Measurements from ENCODE around the gene PAK6. TPM values are rescaled to one million over a fixed set of nuclear protein-coding genes. Genes with fewer than 3 reads are reported as not detected.

PAK6 gene
- total RNA-seq, 5 donors from 2014 or later (not counting 1 experiment from before 2014, with no cell fraction given): 0.28 to 2.1 (median 1.4) TPM; not detected in 2

GRCh38 chr15:40248006-40248783, 9.3 kb downstream of the PAK6 start:
- Histone ChIP-seq H3K27ac (ENCODE audit: low read length) (no peak overlapping the region), H3K4me3 (ENCODE audit: control insufficient read depth in 1 of 2, extremely low read depth in 1 of 2, low read length in 1 of 2) (no peak overlapping the region), H3K27me3 (replicated peaks in 1 of 2; ENCODE audit: control insufficient read depth in 2 of 2, extremely low read depth in 1 of 2, insufficient read depth in 2 of 2, low read length in 1 of 2) (peaks cover 2 to 32% of the 10 kb centered on the region in 2 experiments), H3K36me3 (ENCODE audit: control insufficient read depth in 2 of 2, extremely low read depth in 1 of 2, insufficient read depth in 1 of 2, low read length in 1 of 2) (no peaks in the 10 kb centered on the region), H3K9me3 (no peaks in the 10 kb centered on the region), H3K4me1 (ENCODE audit: control insufficient read depth in 1 of 2, extremely low read depth in 1 of 2, insufficient read depth in 2 of 2, low read length in 2 of 2) (peaks cover 0 to 9% of the 10 kb centered on the region in 2 experiments)
- no peak overlapping the region for H3K4me3 Mint-ChIP-seq
- no peaks in the 10 kb centered on the region for H3K36me3 Mint-ChIP-seq
- H3K9me3 Mint-ChIP-seq: no peaks in the 10 kb centered on the region
- ATAC-seq (replicated peaks in 1 of 4) (no peak), DNase-seq (no peak)
- peaks cover 9 to 18% of the 10 kb centered on the region in 2 donors for H3K27me3 Mint-ChIP-seq
- 90% methylated on average over 10 of the region's 17 CpGs for WGBS (ENCODE audit: insufficient coverage)
- POLR2A ChIA-PET: no interaction called here
- CTCF ChIA-PET: no interaction called here
- peaks cover 4 to 7% (median 4%) of the 10 kb centered on the region in 3 donors for H3K4me1 Mint-ChIP-seq
- H3K27ac Mint-ChIP-seq: no peak overlapping the region

- H3K9me3 Mint-ChIP-seq: no peaks in the 10 kb centered on the region
- H3K4me1 Mint-ChIP-seq: peaks cover 8 to 14% (median 12%) of the 10 kb centered on the region in 3 donors
- H3K27me3 Mint-ChIP-seq: peaks cover 23 to 32% of the 10 kb centered on the region in 2 donors
- Histone ChIP-seq H3K4me3 (ENCODE audit: control insufficient read depth in 1 of 2, extremely low read depth in 1 of 2, low read length in 1 of 2) (no peak overlapping the region), H3K27me3 (replicated peaks in 1 of 2; ENCODE audit: control insufficient read depth in 2 of 2, extremely low read depth in 1 of 2, insufficient read depth in 2 of 2, low read length in 1 of 2) (peaks cover 4 to 44% of the 10 kb centered on the region in 2 experiments), H3K9me3 (no peaks in the 10 kb centered on the region), H3K27ac (ENCODE audit: low read length) (no peak overlapping the region), H3K4me1 (ENCODE audit: control insufficient read depth in 1 of 2, extremely low read depth in 1 of 2, insufficient read depth in 2 of 2, low read length in 2 of 2) (peaks cover 0 to 15% of the 10 kb centered on the region in 2 experiments), H3K36me3 (ENCODE audit: control insufficient read depth in 2 of 2, extremely low read depth in 1 of 2, insufficient read depth in 1 of 2, low read length in 1 of 2) (no peaks in the 10 kb centered on the region)
- ChIA-PET CTCF (no interaction called here), POLR2A (no interaction called here)
- H3K4me3 Mint-ChIP-seq: no peak overlapping the region
- ATAC-seq (replicated peaks in 1 of 4) (no peak), DNase-seq (no peak)
- WGBS (ENCODE audit: insufficient coverage): 75% methylated on average over 5 of the region's 11 CpGs
- no peaks in the 10 kb centered on the region for H3K36me3 Mint-ChIP-seq
- no peak overlapping the region for H3K27ac Mint-ChIP-seq
Observed at GRCh38 chr15:40249477-40250303, 10.8 kb downstream of the PAK6 start.

GRCh38 chr15:40250304-40250656, 11.4 kb downstream of the PAK6 start:
- Mint-ChIP-seq H3K4me3 (no peak overlapping the region), H3K27ac (no peak overlapping the region), H3K27me3 (peaks cover 23 to 36% of the 10 kb centered on the region in 2 donors), H3K4me1 (peaks cover 8 to 14% (median 12%) of the 10 kb centered on the region in 3 donors), H3K36me3 (no peaks in the 10 kb centered on the region), H3K9me3 (no peaks in the 10 kb centered on the region)
- H3K9me3 ChIP-seq: no peaks in the 10 kb centered on the region
- H3K4me3 ChIP-seq (ENCODE audit: control insufficient read depth in 1 of 2, extremely low read depth in 1 of 2, low read length in 1 of 2): no peak overlapping the region
- ATAC-seq (replicated peaks in 1 of 4) (no peak), DNase-seq (no peak)
- CTCF ChIA-PET: no interaction called here
- H3K27ac ChIP-seq (ENCODE audit: low read length): no peak overlapping the region
- POLR2A ChIA-PET: interaction anchor here in 1 of 2 donors (0.9 kb wide), 1 partner anchor 12 kb away, joined by 3 read pairs; the partner anchor contains the start of gene PAK6
- no peaks in the 10 kb centered on the region for H3K36me3 ChIP-seq (ENCODE audit: control insufficient read depth in 2 of 2, extremely low read depth in 1 of 2, insufficient read depth in 1 of 2, low read length in 1 of 2)
- H3K4me1 ChIP-seq (ENCODE audit: control insufficient read depth in 1 of 2, extremely low read depth in 1 of 2, insufficient read depth in 2 of 2, low read length in 2 of 2): peaks cover 0 to 15% of the 10 kb centered on the region in 2 experiments
- peaks cover 4 to 48% of the 10 kb centered on the region in 2 experiments for H3K27me3 ChIP-seq (replicated peaks in 1 of 2; ENCODE audit: control insufficient read depth in 2 of 2, extremely low read depth in 1 of 2, insufficient read depth in 2 of 2, low read length in 1 of 2)
- 90% methylated on average over 4 of the region's 8 CpGs for WGBS (ENCODE audit: insufficient coverage)

GRCh38 chr15:40250771-40251483, 12.1 kb downstream of the PAK6 start:
- Mint-ChIP-seq H3K27ac (no peak overlapping the region), H3K4me1 (peaks cover 8 to 14% (median 12%) of the 10 kb centered on the region in 3 donors), H3K27me3 (peaks cover 23 to 36% of the 10 kb centered on the region in 2 donors), H3K4me3 (peak overlapping the region; percentile 50 to 60 (median 59)), H3K9me3 (no peaks in the 10 kb centered on the region), H3K36me3 (no peaks in the 10 kb centered on the region)
- H3K4me3 ChIP-seq (ENCODE audit: control insufficient read depth in 1 of 2, extremely low read depth in 1 of 2, low read length in 1 of 2): no peak overlapping the region
- no peak overlapping the region for H3K27ac ChIP-seq (ENCODE audit: low read length)
- ChIA-PET POLR2A (interaction anchor here in 1 of 2 donors (0.9 kb wide), 1 partner anchor 12 kb away, joined by 3 read pairs; the partner anchor contains the start of gene PAK6), CTCF (no interaction called here)
- WGBS (ENCODE audit: insufficient coverage): 96% methylated on average over 8 of the region's 13 CpGs
- peaks cover 0 to 19% of the 10 kb centered on the region in 2 experiments for H3K4me1 ChIP-seq (ENCODE audit: control insufficient read depth in 1 of 2, extremely low read depth in 1 of 2, insufficient read depth in 2 of 2, low read length in 2 of 2)
- peaks cover 4 to 53% of the 10 kb centered on the region in 2 experiments for H3K27me3 ChIP-seq (replicated peaks in 1 of 2; ENCODE audit: control insufficient read depth in 2 of 2, extremely low read depth in 1 of 2, insufficient read depth in 2 of 2, low read length in 1 of 2)
- ATAC-seq (replicated peaks in 1 of 4) (no peak), DNase-seq (no peak)
- H3K36me3 ChIP-seq (ENCODE audit: control insufficient read depth in 2 of 2, extremely low read depth in 1 of 2, insufficient read depth in 1 of 2, low read length in 1 of 2): no peaks in the 10 kb centered on the region
- H3K9me3 ChIP-seq: no peaks in the 10 kb centered on the region

GRCh38 chr15:40251486-40252140, 12.8 kb downstream of the PAK6 start:
- peaks cover 4 to 53% of the 10 kb centered on the region in 2 experiments for H3K27me3 ChIP-seq (replicated peaks in 1 of 2; ENCODE audit: control insufficient read depth in 2 of 2, extremely low read depth in 1 of 2, insufficient read depth in 2 of 2, low read length in 1 of 2)
- CTCF ChIA-PET: no interaction called here
- H3K36me3 ChIP-seq (ENCODE audit: control insufficient read depth in 2 of 2, extremely low read depth in 1 of 2, insufficient read depth in 1 of 2, low read length in 1 of 2): no peaks in the 10 kb centered on the region
- H3K27ac ChIP-seq (ENCODE audit: low read length): no peak overlapping the region
- Mint-ChIP-seq H3K36me3 (no peaks in the 10 kb centered on the region), H3K27ac (no peak overlapping the region), H3K27me3 (peaks cover 23 to 36% of the 10 kb centered on the region in 2 donors), H3K4me3 (peak overlapping the region; percentile 50 to 60 (median 59)), H3K4me1 (peaks cover 10 to 16% (median 12%) of the 10 kb centered on the region in 3 donors), H3K9me3 (no peaks in the 10 kb centered on the region)
- ATAC-seq (replicated peaks in 1 of 4) (no peak), DNase-seq (no peak)
- no peak overlapping the region for H3K4me3 ChIP-seq (ENCODE audit: control insufficient read depth in 1 of 2, extremely low read depth in 1 of 2, low read length in 1 of 2)
- WGBS (ENCODE audit: insufficient coverage): 93% methylated on average over 9 of the region's 10 CpGs
- no peaks in the 10 kb centered on the region for H3K9me3 ChIP-seq
- POLR2A ChIA-PET: no interaction called here
- peaks cover 0 to 26% of the 10 kb centered on the region in 2 experiments for H3K4me1 ChIP-seq (ENCODE audit: control insufficient read depth in 1 of 2, extremely low read depth in 1 of 2, insufficient read depth in 2 of 2, low read length in 2 of 2)

- H3K36me3 Mint-ChIP-seq: no peaks in the 10 kb centered on the region
- CTCF ChIA-PET: no interaction called here
- peak overlapping the region in 1 of 3 donors; percentile 60 for H3K4me3 Mint-ChIP-seq
- WGBS (ENCODE audit: insufficient coverage): 57% methylated on average over 27 of the region's 27 CpGs
- H3K4me1 Mint-ChIP-seq: peaks cover 10 to 16% (median 12%) of the 10 kb centered on the region in 3 donors
- peak overlapping the region in 1 of 2 donors; percentile 73 for H3K4me3 ChIP-seq (ENCODE audit: control insufficient read depth in 1 of 2, extremely low read depth in 1 of 2, low read length in 1 of 2)
- peaks cover 23 to 36% of the 10 kb centered on the region in 2 donors for H3K27me3 Mint-ChIP-seq
- no peaks in the 10 kb centered on the region for H3K36me3 ChIP-seq (ENCODE audit: control insufficient read depth in 2 of 2, extremely low read depth in 1 of 2, insufficient read depth in 1 of 2, low read length in 1 of 2)
- no peaks in the 10 kb centered on the region for H3K9me3 Mint-ChIP-seq
- H3K9me3 ChIP-seq: no peaks in the 10 kb centered on the region
- H3K4me1 ChIP-seq (ENCODE audit: control insufficient read depth in 1 of 2, extremely low read depth in 1 of 2, insufficient read depth in 2 of 2, low read length in 2 of 2): peaks cover 0 to 31% of the 10 kb centered on the region in 2 experiments
- ATAC-seq (replicated peaks in 1 of 4) (no peak), DNase-seq (no peak)
- POLR2A ChIA-PET: no interaction called here
- H3K27ac ChIP-seq (ENCODE audit: low read length): no peak overlapping the region
- H3K27me3 ChIP-seq (replicated peaks in 1 of 2; ENCODE audit: control insufficient read depth in 2 of 2, extremely low read depth in 1 of 2, insufficient read depth in 2 of 2, low read length in 1 of 2): peaks cover 4 to 58% of the 10 kb centered on the region in 2 experiments
- no peak overlapping the region for H3K27ac Mint-ChIP-seq
Observed at GRCh38 chr15:40252141-40252437, 13.2 kb downstream of the PAK6 start.
